K562 (cell line): ENCODE results near the gene FAM174C. TPM values are rescaled to one million over a fixed set of nuclear protein-coding genes. Genes with fewer than 3 reads are reported as not detected.

ENCODE experiments used
- C11orf30 ChIP-seq: fragments of 450-650 bp; IDR thresholded peaks from 2 replicates; pipeline ENCODE4 v1.6.1; 2016; ENCODE audit warnings: low read depth, mild to moderate bottlenecking
- CC2D1A ChIP-seq: fragments of 450-650 bp; IDR thresholded peaks from 2 replicates; pipeline ENCODE4 v1.6.1; 2017; ENCODE audit warnings: mild to moderate bottlenecking
- DNMT1 ChIP-seq: fragments of 450-650 bp; IDR thresholded peaks from 2 replicates; pipeline ENCODE4 v1.6.1; 2016; ENCODE audit warnings: antibody characterized with exemption, mild to moderate bottlenecking
- ELF1 ChIP-seq: fragments of 200-800 bp; sonication (Bioruptor generic); IDR thresholded peaks from 2 replicates; pipeline ENCODE4 v1.6.1; 2016; ENCODE audit warnings: missing genetic modification characterization, missing compliant biosample characterization
- FOXK2 ChIP-seq, 2 experiments: fragments of 450-650 bp; IDR thresholded peaks in 1 of 2; conservative IDR thresholded peaks in 1 of 2; 2 replicates each; pipeline ENCODE4 v1.6.1; 2016; ENCODE audit warnings: low read depth in 2 of 2, mild to moderate bottlenecking in 1 of 2
- HMGXB4 ChIP-seq: sonication (generic); formaldehyde crosslinking; IDR thresholded peaks from 2 replicates; pipeline ENCODE4 v1.8.1; 2023; ENCODE audit warnings: mild to moderate bottlenecking, missing genetic modification reagents
- IRF1 ChIP-seq: sonication (generic); formaldehyde crosslinking; IDR thresholded peaks from 2 replicates; pipeline ENCODE4 v1.8.0; 2022; ENCODE audit warnings: missing genetic modification reagents, mild to moderate bottlenecking, borderline replicate concordance
- JUNB ChIP-seq: fragments of 450-650 bp; formaldehyde crosslinking; conservative IDR thresholded peaks from 2 replicates; pipeline ENCODE4 v1.4.0; 2020; ENCODE audit warnings: mild to moderate bottlenecking
- LCOR ChIP-seq: sonication (generic); formaldehyde crosslinking; IDR thresholded peaks from 2 replicates; pipeline ENCODE4 v1.8.0; 2022; ENCODE audit warnings: mild to moderate bottlenecking, missing genetic modification reagents
- NELFE ChIP-seq: IDR thresholded peaks from 2 replicates; pipeline ENCODE4 v1.6.1; 2011; ENCODE audit warnings: mild to moderate bottlenecking; ENCODE audit not compliant: insufficient read depth, insufficient read length
- NONO ChIP-seq, 2 experiments: fragments of 200-400 bp in 1 of 2; fragments of 450-650 bp in 1 of 2; formaldehyde crosslinking in 1 of 2; IDR thresholded peaks; 2 replicates each; pipeline ENCODE4 v1.6.1; 2017; ENCODE audit warnings: low read depth in 2 of 2, mild to moderate bottlenecking in 2 of 2, moderate library complexity in 2 of 2, low read length in 1 of 2
- NR2F6 ChIP-seq: fragments of 450-650 bp; formaldehyde crosslinking; IDR thresholded peaks from 2 replicates; pipeline ENCODE4 v1.4.0; 2020; ENCODE audit warnings: mild to moderate bottlenecking
- RBM15 ChIP-seq: fragments of 200-400 bp; formaldehyde crosslinking; IDR thresholded peaks from 2 replicates; pipeline ENCODE4 v1.6.1; 2018; ENCODE audit warnings: mild to moderate bottlenecking, low read length, moderate library complexity; ENCODE audit not compliant: insufficient read depth
- RFX5 ChIP-seq: IDR thresholded peaks from 2 replicates; pipeline ENCODE4 v1.6.1; 2011; ENCODE audit warnings: low read depth, mild to moderate bottlenecking, improper control_type of control experiment, low read length
- STAG1 ChIP-seq: sonication (generic); formaldehyde crosslinking; IDR thresholded peaks from 2 replicates; pipeline ENCODE4 v1.5.0; 2020; ENCODE audit warnings: missing genetic modification reagents, borderline replicate concordance
- TEAD2 ChIP-seq: fragments of 450-650 bp; IDR thresholded peaks from 2 replicates; pipeline ENCODE4 v1.6.1; 2016; ENCODE audit warnings: missing genetic modification characterization, control low read depth, missing compliant biosample characterization
- TOE1 ChIP-seq, 2 experiments: fragments of 450-650 bp in 1 of 2; sonication (generic) in 1 of 2; formaldehyde crosslinking in 1 of 2; IDR thresholded peaks; 2 replicates each; pipeline versions ENCODE4 v1.7.1 to v1.8.0; 2016 to 2022; ENCODE audit warnings: borderline replicate concordance in 2 of 2, mild to moderate bottlenecking in 2 of 2, antibody characterized with exemption in 1 of 2, inconsistent platforms in 1 of 2, low read depth in 1 of 2, missing genetic modification reagents in 1 of 2, moderate library complexity in 1 of 2
- ZFP30 ChIP-seq: fragments of 250-450 bp; sonication (Bioruptor Pico); IDR thresholded peaks from 2 replicates; pipeline ENCODE4 v1.8.0; 2022; ENCODE audit warnings: moderate library complexity, mild to moderate bottlenecking, inconsistent platforms, borderline replicate concordance
- ZNF175 ChIP-seq: fragments of 200-800 bp; sonication (Bioruptor generic); IDR thresholded peaks from 2 replicates; pipeline ENCODE4 v1.6.1; 2016; ENCODE audit warnings: low read depth, mild to moderate bottlenecking, missing genetic modification characterization, missing compliant biosample characterization
- ZNF57 ChIP-seq: fragments of 450-650 bp; formaldehyde crosslinking; IDR thresholded peaks from 2 replicates; pipeline ENCODE4 v1.4.0; 2020; ENCODE audit warnings: mild to moderate bottlenecking, moderate library complexity
- ZNF696 ChIP-seq: fragments of 250-450 bp; sonication (Bioruptor Pico); conservative IDR thresholded peaks from 2 replicates; pipeline ENCODE4 v1.4.0; 2020; ENCODE audit warnings: mild to moderate bottlenecking, moderate library complexity
- ZNF717 ChIP-seq: fragments of 250-450 bp; sonication (Bioruptor Pico); IDR thresholded peaks from 2 replicates; pipeline ENCODE4 v1.5.0; 2021
- ZNF764 ChIP-seq: fragments of 250-450 bp; sonication (Bioruptor Pico); IDR thresholded peaks from 2 replicates; pipeline ENCODE4 v1.4.0; 2020; ENCODE audit warnings: low read depth, mild to moderate bottlenecking, moderate library complexity
- polyA plus RNA-seq, 8 experiments: library from polyadenylated mRNA; depleted of rRNA in 4 of 8; stranded (reverse) in 5 of 8; unstranded in 3 of 8; fragments of >200 nt; fragmentation: Nextera tagmentation in 2 of 8; fragmentation: Illumina TruSeq in 1 of 8; extraction: Ambion mirVana in 2 of 8; extraction: Trizol in 1 of 8; gene quantifications; 2 replicates each; pipeline versions ENCODE4 v1.2.1 to v1.2.3, GENCODE V29; 2011 to 2014; ENCODE audit warnings: inconsistent platforms in 1 of 8, missing spikeins in 1 of 8
- total RNA-seq, 7 experiments: library from RNA; depleted of rRNA in 6 of 7; stranded (reverse); fragments of >200 nt in 6 of 7; fragmentation: Illumina TruSeq in 2 of 7; extraction: Trizol in 2 of 7; gene quantifications; 2 replicates each; pipeline versions ENCODE4 v1.2.1 to v1.2.3, GENCODE V29; 2011 to 2021; ENCODE audit warnings: low replicate concordance in 1 of 7
- TF ChIP-seq, protein P1 (sequence below): fragments of 150-350 bp; conservative IDR thresholded peaks from 2 replicates; pipeline ENCODE4 v1.6.1; 2014; ENCODE audit warnings: low read length

Gene FAM174C
- total and polyA plus RNA-seq, 9 of the 15 experiments (the other 6 are each of a cell fraction or from before 2014, with no cell fraction given) = 0.66 to 89.6 (median 20.3) TPM

DNA sequence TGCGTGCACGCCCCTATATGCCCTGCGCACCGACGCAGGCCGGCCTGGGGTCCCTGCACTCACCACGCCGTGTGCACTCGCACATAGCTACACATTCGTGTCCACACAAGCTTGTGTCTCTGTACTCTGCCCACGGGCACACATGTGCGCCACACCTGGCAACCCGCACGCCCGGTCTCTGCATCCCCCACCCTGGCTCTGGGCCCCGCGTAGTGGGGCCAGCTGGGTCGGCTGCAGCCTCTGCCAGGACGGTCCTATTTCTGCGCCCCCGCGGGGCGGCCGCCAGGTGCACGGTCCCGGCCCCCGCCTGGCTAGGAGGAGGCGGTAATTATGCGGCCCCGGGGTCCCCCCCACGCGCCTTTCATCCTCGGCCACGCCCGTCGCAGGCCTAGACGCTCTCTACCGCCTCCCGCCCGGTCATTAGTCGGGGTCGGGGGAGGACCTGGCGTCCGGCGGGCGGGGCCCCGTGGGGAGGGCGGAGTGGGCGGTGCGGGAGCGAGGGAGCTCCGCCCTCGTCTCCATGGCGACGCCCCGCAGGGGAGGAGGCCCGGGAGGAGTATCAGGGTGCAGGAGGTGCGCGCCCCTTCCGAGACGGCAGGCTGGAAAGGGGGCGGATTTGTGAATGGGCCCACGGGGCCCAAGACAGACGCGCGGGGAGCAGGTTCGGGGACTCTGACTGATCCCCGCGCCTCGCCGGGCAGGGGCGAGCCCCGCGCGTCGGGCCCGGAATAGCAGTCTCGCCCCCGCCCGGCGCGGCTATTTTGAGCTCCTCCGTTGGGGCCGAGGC, 9.0 kb upstream of the FAM174C start (continued):
- no peak for TF ChIP-seq HMGXB4 (CRISPR knock-in tag)
- no peak for TF ChIP-seq RBM15
- no peak for TF ChIP-seq TOE1 (IDR thresholded peaks at IDR 0.05; ENCODE audit: borderline replicate concordance)
- 0 out of 2 replicates have a peak, but pooled peaks have one; percentile 36 for TF ChIP-seq TOE1 (CRISPR knock-in tag; IDR thresholded peaks at IDR 0.05; ENCODE audit: borderline replicate concordance, low read depth)
- no peak for TF ChIP-seq CC2D1A
- no peak for TF ChIP-seq DNMT1
- TF ChIP-seq ZNF764 = no peak
- no peak for TF ChIP-seq ZNF57 (CRISPR knock-in tag)
- no peak for TF ChIP-seq STAG1
- peak in 1 of 2 experiments; percentile 36; a peak in 1 of 4 replicates for TF ChIP-seq FOXK2 (conservative IDR thresholded peaks at IDR 0.05 in 1 of 2, IDR thresholded peaks at IDR 0.05 in 1 of 2; ENCODE audit: low read depth in 2 of 2)
- TF ChIP-seq IRF1 (CRISPR knock-in tag) = no peak
- TF ChIP-seq ZFP30 (CRISPR knock-in tag) = no peak
- TF ChIP-seq JUNB (CRISPR knock-in tag) = no peak
- TF ChIP-seq NR2F6 (CRISPR knock-in tag) = no peak
- TF ChIP-seq TEAD2 (tag) = no peak
- TF ChIP-seq ZNF717 = no peak
- TF ChIP-seq ELF1 (tag) = no peak
- no peak for TF ChIP-seq C11orf30
- no peak for TF ChIP-seq RFX5
- TF ChIP-seq, protein P1, sequence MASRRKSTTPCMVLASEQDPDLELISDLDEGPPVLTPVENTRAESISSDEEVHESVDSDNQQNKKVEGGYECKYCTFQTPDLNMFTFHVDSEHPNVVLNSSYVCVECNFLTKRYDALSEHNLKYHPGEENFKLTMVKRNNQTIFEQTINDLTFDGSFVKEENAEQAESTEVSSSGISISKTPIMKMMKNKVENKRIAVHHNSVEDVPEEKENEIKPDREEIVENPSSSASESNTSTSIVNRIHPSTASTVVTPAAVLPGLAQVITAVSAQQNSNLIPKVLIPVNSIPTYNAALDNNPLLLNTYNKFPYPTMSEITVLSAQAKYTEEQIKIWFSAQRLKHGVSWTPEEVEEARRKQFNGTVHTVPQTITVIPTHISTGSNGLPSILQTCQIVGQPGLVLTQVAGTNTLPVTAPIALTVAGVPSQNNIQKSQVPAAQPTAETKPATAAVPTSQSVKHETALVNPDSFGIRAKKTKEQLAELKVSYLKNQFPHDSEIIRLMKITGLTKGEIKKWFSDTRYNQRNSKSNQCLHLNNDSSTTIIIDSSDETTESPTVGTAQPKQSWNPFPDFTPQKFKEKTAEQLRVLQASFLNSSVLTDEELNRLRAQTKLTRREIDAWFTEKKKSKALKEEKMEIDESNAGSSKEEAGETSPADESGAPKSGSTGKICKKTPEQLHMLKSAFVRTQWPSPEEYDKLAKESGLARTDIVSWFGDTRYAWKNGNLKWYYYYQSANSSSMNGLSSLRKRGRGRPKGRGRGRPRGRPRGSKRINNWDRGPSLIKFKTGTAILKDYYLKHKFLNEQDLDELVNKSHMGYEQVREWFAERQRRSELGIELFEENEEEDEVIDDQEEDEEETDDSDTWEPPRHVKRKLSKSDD = no peak
- TF ChIP-seq ZNF696 (CRISPR knock-in tag) = no peak
- TF ChIP-seq NELFE = no peak
- TF ChIP-seq NONO (IDR thresholded peaks at IDR 0.05; ENCODE audit: low read depth in 2 of 2, low read length in 1 of 2) = peak in 1 of 2 experiments; percentile 26; a peak in 1 of 4 replicates
- TF ChIP-seq ZNF175 (CRISPR knock-in tag) = no peak
- no peak for TF ChIP-seq LCOR
